CD14-positive monocyte (primary cell): ENCODE results near the gene FFAR3. TPM values are rescaled to one million over a fixed set of nuclear protein-coding genes. Genes with fewer than 3 reads are reported as not detected.

ENCODE experiments used
- DNase-seq, 3 donors: peaks; one replicate each; pipeline ENCODE4 v3.0.0-alpha.2; 2011 to 2022
- H2AFZ ChIP-seq: 2 replicates; pipeline ENCODE4 v1.6.0; 2012; ENCODE audit warnings: mild to moderate bottlenecking, low read depth, low read length, inconsistent platforms; ENCODE audit not compliant: insufficient read depth, poor library complexity, severe bottlenecking
- H3K27ac ChIP-seq, 2 donors: 1 replicate in 1 of 2; 2 replicates in 1 of 2; pipeline ENCODE4 v1.5.1; 2012 to 2013; ENCODE audit warnings: low read length in 2 of 2, control low read depth in 1 of 2, inconsistent platforms in 1 of 2, low read depth in 1 of 2, mild to moderate bottlenecking in 1 of 2
- H3K27me3 ChIP-seq, 2 donors: one replicate each; pipeline versions ENCODE4 v1.6.0 to v1.6.1; 2011 to 2013; ENCODE audit warnings: low read length in 2 of 2; ENCODE audit not compliant: control insufficient read depth in 2 of 2, insufficient read depth in 2 of 2
- H3K36me3 ChIP-seq, 2 donors: replicated peaks in 1 of 2; 1 replicate in 1 of 2; 2 replicates in 1 of 2; pipeline versions ENCODE4 v1.5.1 to v1.6.1; 2012 to 2013; ENCODE audit warnings: low read length in 2 of 2, control low read depth in 1 of 2, inconsistent platforms in 1 of 2, mild to moderate bottlenecking in 1 of 2; ENCODE audit not compliant: insufficient read depth in 2 of 2, control insufficient read depth in 1 of 2
- H3K4me1 ChIP-seq, 2 donors: 1 replicate in 1 of 2; 2 replicates in 1 of 2; pipeline versions ENCODE4 v1.5.1 to v1.6.1; 2012 to 2013; ENCODE audit warnings: low read length in 2 of 2, control low read depth in 1 of 2, inconsistent platforms in 1 of 2, mild to moderate bottlenecking in 1 of 2, moderate library complexity in 1 of 2; ENCODE audit not compliant: insufficient read depth in 2 of 2, control insufficient read depth in 1 of 2
- H3K4me2 ChIP-seq: replicated peaks from 2 replicates; pipeline ENCODE3; 2012; ENCODE audit warnings: low read length, moderate library complexity, mild to moderate bottlenecking; ENCODE audit not compliant: poor library complexity, severe bottlenecking; ENCODE audit errors: extremely low read depth
- H3K4me3 ChIP-seq, 3 experiments: fragments of 200-600 bp in 1 of 3; sonication (generic) in 1 of 3; replicated peaks in 1 of 3; 1 replicate in 2 of 3; 2 replicates in 1 of 3; pipeline ENCODE4 v1.5.1; 2011 to 2013; ENCODE audit warnings: low read length in 3 of 3, mild to moderate bottlenecking in 3 of 3, control low read depth in 2 of 3, low read depth in 2 of 3, inconsistent platforms in 1 of 3, moderate library complexity in 1 of 3
- H3K79me2 ChIP-seq: 2 replicates; pipeline ENCODE4 v1.6.0; 2012; ENCODE audit warnings: mild to moderate bottlenecking, control low read depth, inconsistent platforms, low read length, moderate library complexity; ENCODE audit not compliant: insufficient read depth
- H3K9ac ChIP-seq: 2 replicates; pipeline ENCODE4 v1.6.0; 2017; ENCODE audit warnings: low read length, mild to moderate bottlenecking; ENCODE audit not compliant: insufficient read depth, poor library complexity, severe bottlenecking
- H3K9me3 ChIP-seq, 2 donors: replicated peaks in 1 of 2; 1 replicate in 1 of 2; 2 replicates in 1 of 2; pipeline versions ENCODE4 v1.5.1 to v1.6.1; 2012 to 2013; ENCODE audit warnings: low read length in 2 of 2, control low read depth in 1 of 2; ENCODE audit not compliant: control insufficient read depth in 1 of 2, insufficient read depth in 1 of 2
- H4K20me1 ChIP-seq: 2 replicates; pipeline ENCODE4 v1.6.0; 2012; ENCODE audit warnings: mild to moderate bottlenecking, low read length, control low read depth, moderate library complexity; ENCODE audit not compliant: insufficient read depth
- H3K27ac Mint-ChIP-seq, 7 donors: one replicate each; pipeline ENCODE4 v1.8.0; 2020; ENCODE audit warnings: mild to moderate bottlenecking in 7 of 7, mixed read lengths in 7 of 7, moderate library complexity in 6 of 7, inconsistent platforms in 2 of 7
- H3K27me3 Mint-ChIP-seq, 3 donors: one replicate each; pipeline ENCODE4 v1.8.0; 2021 to 2022; ENCODE audit warnings: low read depth in 3 of 3, mild to moderate bottlenecking in 3 of 3, mixed read lengths in 3 of 3, moderate library complexity in 3 of 3, inconsistent platforms in 1 of 3
- H3K36me3 Mint-ChIP-seq, 2 donors: one replicate each; pipeline ENCODE4 v1.8.0; 2020; ENCODE audit warnings: mixed read lengths in 2 of 2, inconsistent platforms in 1 of 2, mild to moderate bottlenecking in 1 of 2
- H3K4me1 Mint-ChIP-seq: one replicate; pipeline ENCODE4 v1.8.0; 2020; ENCODE audit warnings: mild to moderate bottlenecking, mixed read lengths
- H3K4me3 Mint-ChIP-seq, 2 donors: one replicate each; pipeline ENCODE4 v1.8.0; 2020; ENCODE audit warnings: mild to moderate bottlenecking in 2 of 2, mixed read lengths in 2 of 2, moderate library complexity in 1 of 2
- H3K9me3 Mint-ChIP-seq, 7 donors: one replicate each; pipeline ENCODE4 v1.8.0; 2020 to 2022; ENCODE audit warnings: mixed read lengths in 7 of 7, mild to moderate bottlenecking in 6 of 7, moderate library complexity in 6 of 7, inconsistent platforms in 2 of 7
- WGBS: methylation state at CpG from one replicate; pipeline ENCODE4 v1.1.5; 2013; ENCODE audit warnings: missing lambda C conversion rate; ENCODE audit not compliant: insufficient coverage; 5-methylcytosine and 5-hydroxymethylcytosine counted together
- intact Hi-C, 2 donors: fragments of 100-400 bp; cut with micrococcal nuclease; formaldehyde crosslinking; loops; one replicate each; pipeline versions ENCODE4 v1.15.0 to v1.15.1; 2023
- polyA plus RNA-seq, 3 donors: library from polyadenylated mRNA; depleted of rRNA in 1 of 3; unstranded in 2 of 3; stranded (reverse) in 1 of 3; fragments of 300-500 nt in 2 of 3; fragments of >200 nt in 1 of 3; fragmentation: Illumina TruSeq in 2 of 3; gene quantifications; 1 replicate in 2 of 3; 2 replicates in 1 of 3; pipeline ENCODE4 v1.2.3, GENCODE V29; 2012 to 2021
- TF ChIP-seq, protein P1 (sequence below): fragments of 200-600 bp; IDR thresholded peaks from one replicate; pipeline ENCODE4 v1.8.0; 2022; ENCODE audit warnings: antibody characterized with exemption, mild to moderate bottlenecking

FFAR3 gene
- polyA plus RNA-seq, 3 donors = 1.2 to 17.9 (median 1.2) TPM

GRCh38 chr19:35399231-35399630, 41.0 kb downstream of the FFAR3 start:
- Histone ChIP-seq H3K27me3 (no peaks in the 10 kb centered on the region), H2AFZ (no peak overlapping the region), H3K4me1 (peaks cover 10 to 17% of the 10 kb centered on the region in 2 donors), H3K79me2 (no peaks in the 10 kb centered on the region), H4K20me1 (no peaks in the 10 kb centered on the region), H3K27ac (no peak overlapping the region), H3K9ac (no peak overlapping the region), H3K4me3 (no peak overlapping the region), H3K4me2 (no peak overlapping the region), H3K36me3 (no peaks in the 10 kb centered on the region), H3K9me3 (no peaks in the 10 kb centered on the region)
- no peak overlapping the region for H3K27ac Mint-ChIP-seq
- H3K9me3 Mint-ChIP-seq = no peaks in the 10 kb centered on the region
- no peaks in the 10 kb centered on the region for H3K36me3 Mint-ChIP-seq
- H3K4me1 Mint-ChIP-seq = peaks cover 21% of the 10 kb centered on the region
- intact Hi-C loops = no loop called here
- DNase-seq = no peak
- WGBS = no CpG with 5 or more reads among the region's 4 CpGs
- H3K4me3 Mint-ChIP-seq = no peak overlapping the region
- peaks cover 3 to 9% (median 4%) of the 10 kb centered on the region in 3 donors for H3K27me3 Mint-ChIP-seq
- TF ChIP-seq, protein P1, sequence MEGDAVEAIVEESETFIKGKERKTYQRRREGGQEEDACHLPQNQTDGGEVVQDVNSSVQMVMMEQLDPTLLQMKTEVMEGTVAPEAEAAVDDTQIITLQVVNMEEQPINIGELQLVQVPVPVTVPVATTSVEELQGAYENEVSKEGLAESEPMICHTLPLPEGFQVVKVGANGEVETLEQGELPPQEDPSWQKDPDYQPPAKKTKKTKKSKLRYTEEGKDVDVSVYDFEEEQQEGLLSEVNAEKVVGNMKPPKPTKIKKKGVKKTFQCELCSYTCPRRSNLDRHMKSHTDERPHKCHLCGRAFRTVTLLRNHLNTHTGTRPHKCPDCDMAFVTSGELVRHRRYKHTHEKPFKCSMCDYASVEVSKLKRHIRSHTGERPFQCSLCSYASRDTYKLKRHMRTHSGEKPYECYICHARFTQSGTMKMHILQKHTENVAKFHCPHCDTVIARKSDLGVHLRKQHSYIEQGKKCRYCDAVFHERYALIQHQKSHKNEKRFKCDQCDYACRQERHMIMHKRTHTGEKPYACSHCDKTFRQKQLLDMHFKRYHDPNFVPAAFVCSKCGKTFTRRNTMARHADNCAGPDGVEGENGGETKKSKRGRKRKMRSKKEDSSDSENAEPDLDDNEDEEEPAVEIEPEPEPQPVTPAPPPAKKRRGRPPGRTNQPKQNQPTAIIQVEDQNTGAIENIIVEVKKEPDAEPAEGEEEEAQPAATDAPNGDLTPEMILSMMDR = no peak

GRCh38 chr19:35399948-35400772, 41.9 kb downstream of the FFAR3 start:
- Histone ChIP-seq H3K27me3 (no peaks in the 10 kb centered on the region), H3K4me3 (no peak overlapping the region), H4K20me1 (no peaks in the 10 kb centered on the region), H3K36me3 (no peaks in the 10 kb centered on the region), H3K4me1 (peaks cover 10 to 17% of the 10 kb centered on the region in 2 donors), H3K27ac (no peak overlapping the region), H3K9me3 (no peaks in the 10 kb centered on the region), H3K79me2 (no peaks in the 10 kb centered on the region), H2AFZ (no peak overlapping the region), H3K9ac (no peak overlapping the region), H3K4me2 (no peak overlapping the region)
- peak overlapping the region in 1 of 7 donors; percentile 28 for H3K27ac Mint-ChIP-seq
- DNase-seq = no peak
- peaks cover 0 to 2% (median 0%) of the 10 kb centered on the region in 7 donors for H3K9me3 Mint-ChIP-seq
- H3K4me1 Mint-ChIP-seq = peaks cover 21% of the 10 kb centered on the region
- intact Hi-C loops = no loop called here
- TF ChIP-seq, protein P1 = no peak
- 78% methylated on average over 8 of the region's 10 CpGs for WGBS
- peaks cover 3 to 9% (median 4%) of the 10 kb centered on the region in 3 donors for H3K27me3 Mint-ChIP-seq
- H3K36me3 Mint-ChIP-seq = peaks cover 0 to 1% of the 10 kb centered on the region in 2 donors
- H3K4me3 Mint-ChIP-seq = no peak overlapping the region
